HL-60 (cell line): ENCODE results near the gene AK9.

Experiments
- CTCF ChIP-seq: IDR thresholded peaks from one replicate; pipeline ENCODE4 v1.5.1; 2011; ENCODE audit warnings: low read length, control low read depth, inconsistent platforms; ENCODE audit not compliant: insufficient read depth
- POLR2AphosphoS5 ChIP-seq: IDR thresholded peaks from 2 replicates; pipeline ENCODE4 v1.6.1; 2012; ENCODE audit warnings: low read depth
- REST ChIP-seq: IDR thresholded peaks from 2 replicates; pipeline ENCODE4 v1.6.1; 2012; ENCODE audit warnings: low read depth; ENCODE audit not compliant: insufficient replicate concordance

- TF ChIP-seq POLR2AphosphoS5 (no peak), CTCF (no peak), REST (no peak)
These were observed 23.6 kb upstream of the AK9 start for GRCh38 chr6:109714611-109715010.
